ENCODE data around the gene AKR7A2.
A peak's percentile ranks its signal among the peaks of the same experiment; 100 is the strongest.

Gene AKR7A2

DNA sequence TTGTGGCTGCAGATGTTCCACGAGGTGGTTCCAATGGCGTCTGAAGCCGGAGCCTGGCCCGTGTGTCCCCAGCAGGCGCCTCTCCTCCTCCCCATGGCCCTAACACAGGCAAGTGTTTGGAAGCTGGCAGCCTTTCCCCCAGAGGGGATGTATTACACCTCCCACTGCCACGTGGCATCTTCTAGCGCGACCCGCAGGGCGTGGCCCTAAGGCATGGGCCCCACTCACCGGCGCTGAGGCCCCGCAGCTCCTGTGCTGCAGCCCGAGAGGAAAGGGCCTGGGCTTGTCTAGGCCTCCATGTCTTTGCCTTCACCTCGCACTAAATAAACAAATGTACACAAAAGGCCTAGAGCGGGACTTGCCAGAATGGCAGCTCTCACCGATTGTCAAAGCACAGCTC lies 38.1 kb upstream of the AKR7A2 start:
- DNase-seq (ENCODE audit: low spot score), result no peak
- Mint-ChIP-seq H3K9me3 (no peaks in the 10 kb centered on the region), H3K27ac (no peak overlapping the region), H3K27me3 (ENCODE audit: low read depth) (no peaks in the 10 kb centered on the region), H3K4me1 (ENCODE audit: low read depth) (peaks cover 2% of the 10 kb centered on the region), H3K36me3 (ENCODE audit: low read depth) (peaks cover 34% of the 10 kb centered on the region), H3K4me3 (no peak overlapping the region)

DNA sequence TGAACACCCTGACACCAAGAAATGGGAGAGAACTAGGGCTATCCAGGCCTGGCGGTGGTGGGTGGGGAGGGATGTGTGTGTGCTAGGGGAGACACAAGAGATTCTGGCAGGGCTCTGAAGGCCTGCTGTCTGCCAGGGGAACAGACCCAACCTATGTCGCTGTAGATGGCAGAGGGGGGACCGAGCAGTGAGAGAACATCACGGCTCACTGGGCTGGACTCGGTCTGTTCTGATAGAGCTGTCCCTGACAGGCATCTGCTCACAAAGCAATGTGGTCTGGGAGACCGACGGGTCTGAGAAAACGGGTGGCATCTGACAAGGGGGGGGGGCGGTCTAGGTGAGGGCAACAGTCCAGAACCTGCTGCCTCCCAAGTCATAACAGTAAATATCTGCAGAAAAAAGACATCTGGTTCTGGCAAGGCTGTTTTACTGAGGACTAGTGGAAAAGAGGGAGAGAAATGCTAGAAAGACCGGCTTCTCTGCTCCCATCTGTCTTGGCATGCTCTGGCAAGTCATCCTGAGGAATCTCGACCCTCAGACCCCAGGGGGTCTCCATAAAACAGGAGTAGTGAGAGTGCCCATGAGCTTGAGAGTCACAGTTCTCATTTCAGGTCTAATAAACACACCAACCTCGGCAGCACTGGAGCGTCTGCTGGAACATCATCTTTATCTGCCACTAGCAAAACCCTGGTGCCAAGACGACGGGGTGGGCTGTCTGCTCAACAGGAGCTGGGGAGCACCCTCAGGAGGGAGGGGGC lies 36.7 kb upstream of the AKR7A2 start:
- Mint-ChIP-seq H3K4me3 (no peak overlapping the region), H3K36me3 (ENCODE audit: low read depth) (peaks cover 34% of the 10 kb centered on the region), H3K9me3 (no peaks in the 10 kb centered on the region), H3K4me1 (ENCODE audit: low read depth) (peaks cover 2% of the 10 kb centered on the region), H3K27me3 (ENCODE audit: low read depth) (no peaks in the 10 kb centered on the region), H3K27ac (peak overlapping the region; percentile 8)
- no peak for DNase-seq (ENCODE audit: low spot score)

DNA sequence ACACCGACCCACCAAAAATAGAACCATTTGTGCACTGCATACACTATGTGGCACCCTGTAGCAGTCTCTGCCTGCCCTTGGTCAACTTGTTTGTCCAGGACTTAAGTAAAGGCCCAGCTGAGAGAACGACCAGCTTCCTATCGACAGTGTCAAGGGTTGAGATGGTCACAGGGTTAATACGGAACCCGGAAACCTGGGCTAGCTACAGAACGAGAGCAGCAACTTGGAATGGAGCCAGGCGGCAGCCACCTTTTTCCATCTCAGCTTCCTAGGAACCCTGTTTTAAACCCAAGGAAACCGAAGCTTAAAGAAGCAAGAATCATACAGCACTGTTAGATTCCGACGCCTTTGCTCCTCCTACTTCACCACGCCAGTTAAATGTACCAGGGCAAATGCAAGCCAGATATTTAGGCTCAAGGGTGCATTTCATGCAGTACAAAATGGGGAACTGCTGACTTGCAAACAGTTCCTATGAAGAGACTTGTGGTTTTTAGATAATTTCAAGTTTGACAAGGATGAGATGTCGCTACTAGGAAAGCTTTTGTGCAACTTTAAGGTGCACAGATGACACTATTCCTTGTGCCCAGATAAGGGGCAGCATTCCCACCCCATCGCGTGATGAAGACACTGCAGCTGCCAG lies 35.7 kb upstream of the AKR7A2 start:
- Mint-ChIP-seq H3K4me3 (no peak overlapping the region), H3K36me3 (ENCODE audit: low read depth) (peaks cover 31% of the 10 kb centered on the region), H3K27ac (no peak overlapping the region), H3K4me1 (ENCODE audit: low read depth) (peaks cover 2% of the 10 kb centered on the region), H3K9me3 (no peaks in the 10 kb centered on the region), H3K27me3 (ENCODE audit: low read depth) (no peaks in the 10 kb centered on the region)
- DNase-seq (ENCODE audit: low spot score), result no peak

DNA sequence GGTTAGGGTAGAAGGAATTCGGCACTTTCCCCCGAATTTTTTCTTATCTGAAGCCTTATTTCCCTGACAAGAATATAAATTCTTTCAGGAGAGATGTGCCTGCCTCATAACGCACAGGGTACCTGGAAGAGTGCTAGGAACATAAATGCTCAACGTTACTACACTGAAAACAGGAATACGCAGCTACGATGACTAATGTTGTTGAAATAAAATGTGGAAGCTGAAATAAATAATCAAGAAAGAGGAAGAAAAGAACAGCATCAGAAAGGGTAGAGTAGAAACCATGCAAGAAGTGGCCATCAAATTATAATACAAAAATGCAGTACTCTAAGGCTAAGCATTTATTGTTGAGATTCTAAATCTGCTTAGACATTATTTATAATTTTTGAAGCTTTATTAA lies 34.1 kb upstream of the AKR7A2 start:
- DNase-seq (ENCODE audit: low spot score), result no peak

DNA sequence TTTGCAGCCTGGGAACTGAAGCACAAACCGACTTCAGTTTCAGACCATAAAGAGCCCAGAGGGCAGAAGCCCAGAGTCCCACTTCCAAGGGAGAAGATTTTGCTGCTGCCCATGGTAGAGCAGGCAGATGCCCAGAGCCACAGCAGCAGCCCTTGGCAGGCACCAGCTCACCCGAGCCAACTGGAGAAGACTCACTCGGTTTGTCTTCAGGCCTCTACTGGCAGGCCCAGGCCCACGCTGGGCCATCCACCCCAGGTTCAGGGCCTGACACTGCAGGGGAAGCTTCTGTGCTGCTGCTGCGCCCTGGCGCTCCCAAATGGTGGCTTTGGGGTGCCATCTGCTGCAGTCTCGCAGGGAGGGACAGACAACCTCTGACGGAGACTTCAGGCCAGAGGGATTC lies 33.4 kb upstream of the AKR7A2 start:
- no peak overlapping the region for H3K4me3 Mint-ChIP-seq
- H3K36me3 Mint-ChIP-seq (ENCODE audit: low read depth), result peaks cover 40% of the 10 kb centered on the region
- H3K9me3 Mint-ChIP-seq, result no peaks in the 10 kb centered on the region
- no peak for DNase-seq (ENCODE audit: low spot score)
- H3K4me1 Mint-ChIP-seq (ENCODE audit: low read depth), result peaks cover 2% of the 10 kb centered on the region
- no peak overlapping the region for H3K27ac Mint-ChIP-seq
- no peaks in the 10 kb centered on the region for H3K27me3 Mint-ChIP-seq (ENCODE audit: low read depth)

More for the DNA sequence above, 34.1 kb upstream of the AKR7A2 start:
- Mint-ChIP-seq H3K36me3 (ENCODE audit: low read depth) (peaks cover 35% of the 10 kb centered on the region), H3K9me3 (no peaks in the 10 kb centered on the region), H3K27me3 (ENCODE audit: low read depth) (no peaks in the 10 kb centered on the region), H3K4me1 (ENCODE audit: low read depth) (peaks cover 2% of the 10 kb centered on the region), H3K27ac (no peak overlapping the region), H3K4me3 (no peak overlapping the region)

DNA sequence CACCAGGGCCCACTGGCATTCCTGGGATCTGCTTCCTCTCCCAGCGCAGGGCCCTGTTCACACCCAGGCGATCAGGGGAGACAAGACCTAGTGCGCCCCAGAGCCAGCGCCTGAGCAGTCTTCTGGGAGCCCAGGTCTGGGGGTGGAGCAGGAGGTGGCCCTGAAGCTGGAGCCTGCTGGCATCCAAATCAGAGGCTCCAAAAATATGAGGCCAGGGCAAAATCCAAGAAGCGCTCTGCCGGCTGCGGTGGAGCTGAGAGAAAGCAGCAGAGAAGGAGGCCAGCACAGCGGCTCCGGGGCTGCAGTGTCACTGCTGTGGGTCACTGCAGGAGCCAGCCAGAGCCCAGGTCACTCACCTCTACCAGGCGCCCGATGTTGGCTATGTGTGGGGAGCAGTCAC lies 32.9 kb upstream of the AKR7A2 start:
- no peak overlapping the region for H3K4me3 Mint-ChIP-seq
- DNase-seq (ENCODE audit: low spot score), result no peak
- no peaks in the 10 kb centered on the region for H3K27me3 Mint-ChIP-seq (ENCODE audit: low read depth)
- peaks cover 38% of the 10 kb centered on the region for H3K36me3 Mint-ChIP-seq (ENCODE audit: low read depth)
- no peaks in the 10 kb centered on the region for H3K4me1 Mint-ChIP-seq (ENCODE audit: low read depth)
- H3K9me3 Mint-ChIP-seq, result no peaks in the 10 kb centered on the region
- H3K27ac Mint-ChIP-seq, result no peak overlapping the region

DNA sequence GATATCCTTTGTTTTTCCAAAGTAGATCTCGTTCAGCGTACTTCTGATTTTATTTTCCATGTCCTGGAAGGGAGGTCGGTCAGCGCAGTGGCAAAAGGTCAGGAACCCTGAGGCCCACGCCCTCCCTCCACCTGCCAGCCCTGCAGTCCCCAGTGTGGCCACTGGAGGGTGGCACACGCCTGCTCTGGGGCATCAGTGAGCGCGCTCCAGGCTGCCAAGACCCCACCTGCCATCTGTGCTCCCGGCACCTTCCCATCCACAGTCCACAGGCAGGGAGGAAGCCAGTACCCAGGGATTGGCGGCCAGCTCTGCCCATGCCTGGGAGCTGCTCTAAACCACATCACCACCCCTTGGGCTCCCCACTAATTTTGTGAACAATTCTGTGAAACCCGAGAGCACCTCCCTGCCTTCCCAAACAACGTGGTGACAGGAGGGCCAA lies 32.4 kb upstream of the AKR7A2 start:
- Mint-ChIP-seq H3K27ac (no peak overlapping the region), H3K4me3 (no peak overlapping the region), H3K9me3 (no peaks in the 10 kb centered on the region), H3K4me1 (ENCODE audit: low read depth) (no peaks in the 10 kb centered on the region), H3K36me3 (ENCODE audit: low read depth) (peaks cover 38% of the 10 kb centered on the region), H3K27me3 (ENCODE audit: low read depth) (no peaks in the 10 kb centered on the region)
- DNase-seq (ENCODE audit: low spot score), result no peak

DNA sequence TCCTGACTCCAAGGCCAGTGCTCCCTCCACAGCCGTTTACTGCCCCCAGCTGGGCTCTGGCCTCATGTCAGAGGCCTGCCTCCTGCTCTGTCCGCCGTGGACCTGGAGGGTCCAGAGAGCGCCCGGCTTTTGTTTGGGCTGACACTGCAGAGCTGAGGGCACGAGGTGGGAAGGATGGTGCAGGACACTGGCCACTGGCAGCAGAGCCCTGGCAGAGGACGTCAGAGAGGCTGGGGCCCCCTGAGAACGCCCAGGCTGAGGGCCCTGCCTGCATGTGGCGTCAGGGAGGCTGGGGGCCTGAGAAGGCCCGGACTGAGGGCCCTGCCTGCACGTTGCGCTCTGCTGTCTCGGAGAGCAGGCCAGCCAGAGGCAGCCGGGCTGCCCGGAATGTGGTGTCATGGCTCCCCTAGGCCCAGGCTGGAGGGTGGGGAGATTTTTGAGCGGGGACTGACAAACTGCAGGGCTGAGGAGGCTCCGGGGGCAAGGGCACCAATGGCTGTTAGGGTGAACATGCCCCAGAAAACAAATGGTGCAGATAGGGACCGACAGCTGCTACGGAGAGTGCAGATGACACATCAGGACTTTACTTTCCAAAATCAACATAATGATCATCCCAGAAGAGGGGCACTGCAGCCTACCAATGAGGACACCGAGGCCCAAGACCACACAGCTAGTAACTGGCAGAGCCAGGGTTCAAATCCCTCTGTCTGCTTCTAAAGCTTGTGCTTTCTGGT lies 31.8 kb upstream of the AKR7A2 start:
- no peak overlapping the region for H3K27ac Mint-ChIP-seq
- H3K36me3 Mint-ChIP-seq (ENCODE audit: low read depth), result peaks cover 38% of the 10 kb centered on the region
- no peak overlapping the region for H3K4me3 Mint-ChIP-seq
- H3K27me3 Mint-ChIP-seq (ENCODE audit: low read depth), result no peaks in the 10 kb centered on the region
- H3K9me3 Mint-ChIP-seq, result no peaks in the 10 kb centered on the region
- no peak for DNase-seq (ENCODE audit: low spot score)
- H3K4me1 Mint-ChIP-seq (ENCODE audit: low read depth), result no peaks in the 10 kb centered on the region

DNA sequence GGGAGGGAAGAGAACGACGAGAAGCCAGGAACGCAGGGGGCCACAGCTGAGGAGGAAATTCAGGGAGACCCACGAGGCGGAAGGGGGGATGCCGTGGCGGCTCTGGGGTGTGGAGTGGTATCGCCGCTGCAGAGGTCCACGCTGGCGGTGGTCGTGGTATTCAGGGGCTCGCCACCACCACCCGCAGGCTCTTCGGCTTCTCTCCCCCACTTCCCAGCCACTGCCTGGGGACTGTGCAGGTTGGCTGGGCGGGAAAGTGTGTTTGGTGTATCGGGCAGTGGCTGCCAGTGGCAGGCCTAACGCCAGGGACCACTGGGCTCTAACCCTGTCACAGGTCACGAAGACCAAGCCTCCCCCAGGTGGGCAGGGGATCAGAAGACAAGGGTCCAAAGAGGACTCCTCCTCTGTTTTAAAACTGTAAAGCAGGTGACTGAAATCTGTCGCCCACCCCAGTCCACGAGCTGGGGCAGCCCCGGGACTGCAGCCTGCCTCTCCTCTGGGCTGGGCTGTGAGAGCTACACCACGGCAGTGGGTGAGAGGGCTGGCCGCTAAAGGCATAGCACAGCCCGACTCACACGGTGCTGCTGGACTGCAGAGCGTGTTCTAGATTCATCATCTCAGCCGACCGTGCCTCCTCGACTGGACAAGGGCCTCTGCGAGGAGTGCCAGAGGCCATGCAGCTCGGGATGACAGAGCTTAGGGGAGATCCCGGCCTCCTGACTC lies 31.1 kb upstream of the AKR7A2 start:
- Mint-ChIP-seq H3K27me3 (ENCODE audit: low read depth) (no peaks in the 10 kb centered on the region), H3K9me3 (no peaks in the 10 kb centered on the region), H3K4me1 (ENCODE audit: low read depth) (no peaks in the 10 kb centered on the region), H3K36me3 (ENCODE audit: low read depth) (peaks cover 35% of the 10 kb centered on the region), H3K27ac (no peak overlapping the region), H3K4me3 (no peak overlapping the region)
- DNase-seq (ENCODE audit: low spot score), result no peak

DNA sequence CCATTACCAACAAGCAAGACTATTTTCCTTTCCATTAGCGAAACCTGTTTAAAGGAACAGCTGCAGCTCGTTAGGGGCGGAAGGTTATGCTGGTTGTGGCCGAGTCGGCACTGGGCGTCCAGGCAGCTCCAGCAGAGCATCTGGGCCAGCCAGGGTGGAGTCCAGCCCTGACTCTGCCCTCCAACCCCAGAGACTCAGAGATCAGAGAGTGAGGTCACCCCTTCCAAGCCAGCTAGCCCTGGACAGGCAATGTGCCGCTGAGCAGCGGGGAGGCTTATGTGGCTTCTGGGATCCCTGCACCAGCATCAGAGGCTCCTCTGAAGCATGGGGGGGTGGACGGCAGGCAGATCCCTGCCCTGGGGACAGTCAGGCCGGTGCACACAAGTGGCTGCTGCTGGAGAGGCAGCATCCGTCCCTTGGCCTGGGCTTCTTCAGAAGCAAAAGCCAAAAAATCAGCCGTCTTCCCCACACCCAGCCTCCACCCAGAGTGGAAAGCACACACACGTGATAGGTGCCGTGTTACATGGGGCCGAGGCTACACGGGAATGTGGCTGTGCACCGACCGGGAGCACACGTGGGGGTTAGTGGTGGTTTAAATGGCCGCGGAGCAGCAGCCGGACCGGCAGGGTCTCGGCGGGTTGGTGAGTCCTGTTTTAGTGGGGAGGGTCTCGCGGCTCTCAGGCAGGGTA lies 30.3 kb upstream of the AKR7A2 start:
- no peak for DNase-seq (ENCODE audit: low spot score)
- H3K27ac Mint-ChIP-seq, result no peak overlapping the region
- no peak overlapping the region for H3K4me3 Mint-ChIP-seq
- no peaks in the 10 kb centered on the region for H3K4me1 Mint-ChIP-seq (ENCODE audit: low read depth)
- H3K27me3 Mint-ChIP-seq (ENCODE audit: low read depth), result no peaks in the 10 kb centered on the region
- no peaks in the 10 kb centered on the region for H3K9me3 Mint-ChIP-seq
- peaks cover 37% of the 10 kb centered on the region for H3K36me3 Mint-ChIP-seq (ENCODE audit: low read depth)

DNA sequence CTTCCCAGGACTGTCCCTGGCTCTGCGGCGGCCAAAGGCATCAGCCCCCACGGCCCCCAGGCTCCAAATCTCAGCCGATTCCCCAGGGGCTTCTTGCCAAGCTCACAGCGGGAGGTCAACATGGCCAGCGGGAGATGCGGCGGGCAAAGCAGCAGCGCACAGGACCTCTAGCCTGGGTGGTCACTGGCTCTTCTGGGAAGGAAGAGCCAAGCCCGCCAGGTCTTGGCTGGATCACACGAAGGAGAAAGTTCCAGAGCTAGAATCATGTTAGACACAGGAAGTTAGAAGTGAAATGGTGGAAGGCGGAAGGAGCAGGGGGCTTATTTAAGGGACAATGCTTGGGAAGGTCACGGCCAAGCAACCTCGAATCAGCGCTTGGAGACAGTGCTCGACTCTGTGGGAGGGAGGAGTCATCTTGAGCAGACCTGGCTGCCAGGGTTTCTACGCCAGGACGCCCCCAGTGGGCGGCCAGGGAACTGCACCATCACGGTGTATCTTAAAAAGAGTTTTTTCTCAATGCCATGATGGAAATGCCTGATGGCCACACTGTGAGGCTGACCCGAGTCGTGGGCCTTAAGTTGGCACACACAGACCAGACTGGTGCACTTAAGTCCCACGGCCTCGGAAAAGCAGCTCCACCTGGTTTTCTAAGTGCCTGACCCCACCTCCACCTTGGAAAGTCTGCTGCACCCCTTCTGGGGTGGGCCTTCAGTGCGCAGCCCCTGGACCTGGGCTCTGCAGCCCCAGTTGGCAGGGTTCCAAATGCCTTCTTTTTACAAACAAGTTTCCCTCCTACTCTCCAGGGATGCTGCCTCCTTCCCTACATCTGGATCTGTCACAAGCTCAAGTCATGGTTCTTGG lies 29.5 kb upstream of the AKR7A2 start:
- peak; percentile 68 for DNase-seq (ENCODE audit: low spot score)
- Mint-ChIP-seq H3K4me3 (no peak overlapping the region), H3K4me1 (ENCODE audit: low read depth) (no peaks in the 10 kb centered on the region), H3K36me3 (ENCODE audit: low read depth) (peaks cover 35% of the 10 kb centered on the region), H3K27ac (no peak overlapping the region), H3K27me3 (ENCODE audit: low read depth) (no peaks in the 10 kb centered on the region), H3K9me3 (no peaks in the 10 kb centered on the region)

DNA sequence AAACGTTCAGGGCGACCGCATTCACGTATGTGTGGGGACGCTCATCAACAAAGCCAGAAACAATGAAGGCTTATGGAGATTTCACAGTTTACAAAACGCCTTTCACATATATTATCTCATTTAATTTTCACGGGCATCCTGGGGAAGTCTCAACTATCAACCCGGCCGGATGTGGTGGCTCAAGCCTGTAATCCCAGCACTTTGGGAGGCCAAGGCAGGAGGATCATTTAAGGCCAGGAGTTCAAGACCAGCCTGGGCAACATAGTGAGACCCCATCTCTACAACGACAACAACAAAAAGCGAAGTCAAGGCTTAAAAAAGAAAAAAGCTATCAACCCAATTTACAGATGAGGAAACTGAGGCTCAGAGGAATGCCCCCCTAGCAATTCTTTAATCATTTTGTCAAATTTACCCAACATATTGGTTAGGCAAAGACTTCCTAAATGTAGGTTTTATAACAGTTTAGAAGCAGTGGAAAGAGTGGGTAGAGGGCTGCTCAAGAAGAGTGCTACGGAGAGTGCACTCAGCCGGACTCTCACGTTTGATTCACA lies 28.5 kb upstream of the AKR7A2 start:
- H3K27ac Mint-ChIP-seq, result no peak overlapping the region
- H3K4me3 Mint-ChIP-seq, result no peak overlapping the region
- no peaks in the 10 kb centered on the region for H3K4me1 Mint-ChIP-seq (ENCODE audit: low read depth)
- peaks cover 32% of the 10 kb centered on the region for H3K36me3 Mint-ChIP-seq (ENCODE audit: low read depth)
- no peaks in the 10 kb centered on the region for H3K9me3 Mint-ChIP-seq
- H3K27me3 Mint-ChIP-seq (ENCODE audit: low read depth), result no peaks in the 10 kb centered on the region
- no peak for DNase-seq (ENCODE audit: low spot score)

All from T-helper 2 cell treated with Interferon-gamma antibody and Interleukin-4, amounts not matched to agents 5 μg/mL and 100 μg/mL, for 36 hours (primary cell).